MV-4-11 (cell line): ENCODE results near the gene LIPF.
"Not testable (repeated sequence)": the region's sequence is repeated elsewhere in the genome, so short reads cannot be mapped to it uniquely, and the experiment has no call there.

ENCODE experiments used
- DNase-seq: peaks from one replicate; lab custom pipeline; 2025; lab: John Stamatoyannopoulos, UW

LIPF gene, protein sequence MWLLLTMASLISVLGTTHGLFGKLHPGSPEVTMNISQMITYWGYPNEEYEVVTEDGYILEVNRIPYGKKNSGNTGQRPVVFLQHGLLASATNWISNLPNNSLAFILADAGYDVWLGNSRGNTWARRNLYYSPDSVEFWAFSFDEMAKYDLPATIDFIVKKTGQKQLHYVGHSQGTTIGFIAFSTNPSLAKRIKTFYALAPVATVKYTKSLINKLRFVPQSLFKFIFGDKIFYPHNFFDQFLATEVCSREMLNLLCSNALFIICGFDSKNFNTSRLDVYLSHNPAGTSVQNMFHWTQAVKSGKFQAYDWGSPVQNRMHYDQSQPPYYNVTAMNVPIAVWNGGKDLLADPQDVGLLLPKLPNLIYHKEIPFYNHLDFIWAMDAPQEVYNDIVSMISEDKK

GRCh38 chr10:88664142-88664541, at the start of gene LIPF:
Gene LIPF (plus strand): TSS chr10:88664442. CDS start chr10:88667298, 2,856 bp downstream.
- DNase-seq = no peak

DNA sequence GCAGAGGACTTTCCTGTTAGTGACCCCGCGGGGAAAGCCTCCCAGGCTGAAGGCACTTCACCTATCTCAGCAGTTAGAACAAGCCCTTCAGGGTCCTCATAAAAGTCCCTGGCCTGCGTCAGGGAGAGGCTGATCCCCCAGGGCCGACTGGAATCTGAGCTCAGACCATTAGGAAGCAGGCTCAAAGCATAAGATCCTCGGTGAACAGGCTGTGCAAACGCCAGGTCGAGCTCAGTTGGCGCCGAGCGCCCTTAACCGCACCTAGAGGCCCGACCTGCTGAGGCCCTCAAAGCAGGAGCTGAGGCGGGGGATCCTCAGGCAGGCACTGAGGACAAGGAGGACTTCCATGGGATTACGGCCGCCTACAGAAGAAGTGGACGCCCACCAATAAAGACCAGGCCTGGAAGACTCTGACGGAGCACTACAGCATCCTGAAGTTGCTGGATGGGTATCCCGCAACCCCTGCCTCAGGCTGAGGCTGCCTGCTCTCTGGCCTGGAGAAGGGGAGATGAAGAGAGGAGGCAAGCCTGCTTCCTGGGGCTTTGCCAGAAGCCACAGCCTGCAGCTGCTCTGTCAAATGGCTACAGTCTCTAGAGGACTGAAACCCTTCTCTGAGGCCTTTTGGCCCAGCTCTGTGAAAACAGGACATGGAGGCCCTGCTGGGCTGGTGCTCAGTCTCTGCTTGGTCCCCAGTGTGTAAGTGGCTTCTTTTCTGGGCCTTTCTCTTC, 47.8 kb upstream of the LIPF start:
- DNase-seq = no peak

GRCh38 chr10:88617772-88618300, 46.4 kb upstream of the LIPF start:
- DNase-seq = no peak

DNA sequence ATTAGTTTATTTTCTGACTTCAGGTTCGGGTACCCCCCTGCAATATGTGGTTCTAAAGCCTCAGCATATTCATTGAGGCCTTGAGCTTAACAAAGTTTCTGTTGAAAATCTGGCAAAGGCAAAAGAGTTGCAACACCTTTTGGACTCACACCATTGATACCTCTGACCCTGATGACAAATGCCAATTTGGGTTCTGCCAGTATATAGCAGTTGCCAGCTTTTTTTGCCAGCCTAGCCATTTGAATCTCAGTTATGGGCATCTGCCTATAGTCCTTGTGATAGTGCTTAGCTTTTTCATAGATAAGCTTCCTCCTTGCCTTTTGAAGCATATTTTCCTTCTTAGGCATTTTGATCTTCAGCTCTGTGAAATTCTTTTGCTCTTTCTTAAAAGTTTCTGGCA, 45.7 kb upstream of the LIPF start:
- DNase-seq = no peak

DNA sequence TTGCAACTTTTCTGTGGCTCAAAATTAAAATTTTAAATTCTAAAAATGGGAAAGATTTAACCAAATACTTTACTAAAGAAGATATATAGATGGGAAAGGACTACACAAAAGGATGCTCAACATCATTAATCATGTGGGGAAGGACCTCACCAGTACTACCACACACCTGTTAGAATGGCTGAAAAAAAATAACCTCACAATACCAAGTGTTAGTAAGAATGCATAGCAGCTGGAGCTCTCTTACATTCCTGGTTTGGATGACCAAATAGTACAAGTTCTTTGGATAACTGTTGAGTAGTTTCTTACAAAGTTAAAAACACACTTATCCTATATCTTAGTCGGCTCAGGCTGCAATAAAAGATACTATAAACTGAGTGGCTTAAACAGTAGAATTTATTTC, 43.8 kb upstream of the LIPF start:
- no peak for DNase-seq

DNA sequence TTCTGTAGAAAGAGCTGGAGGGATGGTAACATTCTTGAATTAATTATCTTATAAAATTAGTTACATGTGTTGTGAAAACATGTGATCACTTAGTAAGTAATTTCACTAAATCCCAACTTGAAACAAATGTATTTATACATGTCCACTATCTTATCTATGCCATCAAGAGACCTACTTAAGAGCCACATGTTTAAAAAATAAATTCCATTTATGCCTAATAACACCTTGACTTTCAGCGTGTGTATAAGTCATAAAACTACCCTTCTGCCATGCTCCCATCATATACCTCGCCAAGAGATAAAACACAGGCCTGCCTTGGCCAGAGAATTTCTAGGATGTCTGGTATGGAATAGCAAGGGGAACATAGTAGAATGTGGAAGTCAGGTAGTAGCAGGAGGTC, 40.4 kb upstream of the LIPF start:
- no peak for DNase-seq

- DNase-seq = no peak
These were observed 39.4 kb upstream of the LIPF start for GRCh38 chr10:88624840-88625239.

DNA sequence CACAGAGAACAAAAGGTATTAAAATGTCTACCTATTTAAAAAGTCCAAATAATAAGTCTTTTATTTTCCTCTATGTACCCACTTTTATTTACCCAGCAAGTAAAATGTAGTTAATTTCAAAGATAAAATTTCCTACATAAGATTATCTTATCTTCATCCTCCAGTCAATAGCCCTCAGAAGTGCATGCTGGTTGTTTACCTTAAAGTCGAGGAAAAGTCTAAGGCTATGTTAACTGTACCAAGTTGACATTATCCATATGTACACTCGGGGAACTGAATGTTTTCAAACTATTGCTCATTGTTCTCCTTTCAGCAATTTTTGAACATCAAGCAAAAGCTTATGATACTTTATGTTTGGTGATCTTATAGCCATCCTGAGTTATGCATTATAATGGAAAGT, 24.1 kb upstream of the LIPF start:
- no peak for DNase-seq

- no peak for DNase-seq
These were observed 22.0 kb upstream of the LIPF start for GRCh38 chr10:88642209-88642608.

DNA sequence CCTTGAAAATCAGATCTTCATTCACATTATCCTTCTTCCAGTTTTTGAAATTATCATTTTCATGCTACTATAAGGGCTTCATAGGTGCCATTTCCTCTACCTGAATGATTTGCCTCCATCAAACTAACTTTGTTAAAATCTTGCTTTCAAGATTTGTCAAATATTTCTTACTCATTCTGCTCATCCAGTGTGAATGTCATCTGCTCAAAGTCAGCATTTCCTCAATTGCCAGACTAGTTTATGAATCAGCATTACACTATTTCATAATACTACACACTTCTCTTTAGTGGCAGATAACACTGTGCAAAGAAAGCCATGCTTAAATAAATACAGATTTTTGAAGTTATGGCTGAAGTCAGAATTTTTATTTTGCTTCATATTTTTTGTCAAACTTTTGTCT, 21.3 kb upstream of the LIPF start:
- DNase-seq = peak; percentile 73

DNA sequence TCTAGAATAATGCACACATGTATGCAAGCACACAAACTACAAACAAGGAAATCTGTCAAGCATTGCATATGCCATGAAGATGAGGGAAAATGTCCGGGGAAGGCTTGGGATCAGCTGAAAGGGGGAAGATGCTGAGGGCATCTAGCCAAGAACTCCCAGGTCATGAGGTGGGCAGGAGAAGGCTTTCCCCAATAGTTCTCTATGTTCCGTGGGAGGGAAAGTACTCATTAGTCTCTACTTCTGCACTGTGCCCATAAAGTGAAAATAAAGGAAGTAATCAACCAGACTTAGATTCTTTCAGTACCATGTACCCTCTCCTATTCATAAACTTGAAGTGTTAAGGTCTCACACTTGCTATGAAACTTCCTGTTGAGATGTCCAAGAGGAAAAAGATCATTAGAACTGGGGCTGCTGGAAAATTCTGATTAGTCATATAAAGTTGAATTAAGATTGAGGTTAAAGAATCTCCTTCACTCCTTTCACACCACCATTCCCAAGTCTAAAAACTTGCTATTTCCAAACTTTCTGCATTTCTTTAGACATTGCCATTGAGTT, 17.1 kb upstream of the LIPF start:
- DNase-seq = no peak

GRCh38 chr10:88651101-88651551, 13.1 kb upstream of the LIPF start:
- DNase-seq = no peak

GRCh38 chr10:88652616-88653015, 11.6 kb upstream of the LIPF start:
- DNase-seq = no peak

DNA sequence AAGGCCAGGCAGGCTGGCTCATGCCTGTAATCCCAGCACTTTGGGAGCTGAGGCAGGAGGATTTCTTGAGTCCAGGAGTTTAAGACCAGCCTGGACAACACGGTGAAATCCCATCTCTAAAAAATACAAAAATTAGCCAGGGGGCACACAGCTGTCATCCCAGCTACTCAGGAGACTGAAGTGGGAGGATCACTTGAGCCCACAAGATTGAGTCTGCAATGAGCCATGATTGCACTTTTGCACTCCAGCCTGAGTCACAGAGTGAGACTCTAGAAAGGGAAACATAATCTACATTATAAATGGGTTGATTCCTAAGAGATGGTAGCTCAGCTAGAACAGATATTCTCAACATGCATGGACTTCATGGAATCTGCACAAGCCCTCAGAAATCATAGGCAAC, 6.3 kb upstream of the LIPF start:
- DNase-seq = no peak

DNA sequence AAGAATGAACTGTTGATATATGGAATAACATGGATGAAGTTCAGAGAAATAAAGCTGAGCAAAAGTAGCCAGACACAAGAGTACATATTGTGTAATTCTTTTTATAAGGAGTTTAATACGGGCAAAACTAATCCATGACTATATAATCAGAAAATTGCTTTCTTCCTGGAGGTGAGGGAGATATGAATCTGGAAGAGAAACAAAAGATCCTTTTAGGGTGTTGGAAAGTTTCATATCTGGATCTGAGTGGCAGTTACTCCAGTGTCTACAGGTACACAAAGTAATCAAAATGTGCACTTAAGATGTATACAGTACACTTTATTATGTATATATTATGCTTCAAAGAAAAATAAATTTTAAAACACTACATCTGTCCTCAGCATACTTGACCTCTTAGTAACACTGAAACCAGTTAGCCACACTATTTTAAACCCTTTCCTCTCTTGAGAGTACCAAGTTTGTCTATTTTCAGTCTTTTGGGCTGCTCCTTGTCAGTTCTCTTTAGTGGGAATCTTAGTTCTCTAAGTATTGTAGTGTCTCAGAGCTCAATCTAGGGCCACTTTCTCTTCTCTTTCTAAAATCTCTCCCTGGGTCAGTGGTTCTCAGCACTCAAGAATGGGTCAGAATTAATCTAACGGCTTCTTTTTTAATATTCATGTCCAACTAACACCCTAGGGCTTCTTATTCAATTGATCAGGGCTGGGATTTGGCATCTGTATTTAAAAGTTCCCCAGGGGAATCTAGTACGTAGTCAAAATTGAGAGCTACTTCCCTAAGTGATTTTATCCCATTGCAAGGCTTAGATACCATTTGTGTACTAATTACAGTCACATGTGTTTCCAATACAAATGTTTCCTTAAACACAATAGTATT, 4.3 kb upstream of the LIPF start:
- no peak for DNase-seq

DNA sequence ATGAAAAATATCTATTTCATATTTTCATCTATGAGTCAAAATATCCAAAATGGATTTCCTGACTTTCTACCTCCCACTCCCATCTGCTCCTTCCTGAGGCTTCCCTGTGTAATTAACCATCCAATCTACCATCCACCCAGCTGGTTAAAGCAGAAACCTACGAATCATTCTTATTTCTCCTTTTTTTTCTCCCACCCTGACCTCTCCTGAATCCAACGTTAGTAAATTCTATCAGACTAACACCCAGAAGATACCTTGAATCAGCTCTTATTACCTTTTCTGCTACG, 3.7 kb upstream of the LIPF start:
- no peak for DNase-seq

DNA sequence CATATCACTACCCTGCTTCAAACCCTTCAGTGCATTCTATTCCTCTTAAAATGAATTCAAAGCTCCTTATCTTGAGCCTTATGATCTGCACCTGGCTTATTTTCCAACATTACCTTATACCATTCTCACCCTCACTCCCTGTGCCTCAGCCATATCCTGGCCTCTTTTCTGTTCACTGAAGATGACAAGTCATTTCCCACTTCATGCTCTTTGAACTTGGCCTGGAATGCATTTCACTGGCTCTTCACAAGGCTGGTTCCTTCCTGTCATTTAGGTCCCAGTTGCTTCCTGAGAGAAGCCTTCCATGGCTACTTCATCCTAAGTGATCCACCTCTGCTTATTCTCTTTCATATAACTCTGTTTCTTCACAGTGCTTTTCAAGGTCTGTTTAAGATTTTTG, 3.2 kb upstream of the LIPF start:
- no peak for DNase-seq

DNA sequence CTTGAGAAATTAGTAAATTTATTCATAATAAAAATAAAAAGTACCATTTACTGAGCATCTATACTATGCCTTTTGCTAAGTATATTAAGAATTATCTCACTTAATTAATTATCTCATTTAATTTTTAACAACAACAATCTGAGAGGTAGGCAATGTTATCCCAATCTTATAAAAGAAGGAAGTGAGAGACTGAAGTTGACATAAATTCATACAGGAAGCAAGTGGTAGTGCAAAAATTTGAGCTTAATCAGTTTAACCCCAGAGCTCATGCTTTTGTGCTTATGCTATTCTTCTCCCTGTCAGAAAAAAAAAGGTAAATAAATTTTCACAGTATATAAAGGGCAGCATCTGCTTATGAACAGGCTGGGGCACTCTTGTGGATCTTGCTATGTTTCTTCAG, 2.7 kb upstream of the LIPF start:
- peak; percentile 16 for DNase-seq

GRCh38 chr10:88663153-88663552, 1.1 kb upstream of the LIPF start:
- not testable (repeated sequence) for DNase-seq

DNA sequence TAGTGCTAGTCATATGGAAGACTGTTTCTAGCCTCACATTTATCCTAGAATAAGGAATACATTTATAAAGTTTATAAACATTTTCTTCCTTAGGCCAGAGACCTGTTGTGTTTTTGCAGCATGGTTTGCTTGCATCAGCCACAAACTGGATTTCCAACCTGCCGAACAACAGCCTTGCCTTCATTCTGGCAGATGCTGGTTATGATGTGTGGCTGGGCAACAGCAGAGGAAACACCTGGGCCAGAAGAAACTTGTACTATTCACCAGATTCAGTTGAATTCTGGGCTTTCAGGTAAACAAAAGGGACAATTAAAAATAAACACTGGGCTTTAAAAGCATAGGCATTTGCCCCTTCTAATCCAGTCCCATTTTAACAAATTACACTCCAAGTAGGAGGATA, 4.2 kb downstream of the LIPF start:
- no peak for DNase-seq

GRCh38 chr10:88670497-88670896, 6.3 kb downstream of the LIPF start:
- no peak for DNase-seq

DNA sequence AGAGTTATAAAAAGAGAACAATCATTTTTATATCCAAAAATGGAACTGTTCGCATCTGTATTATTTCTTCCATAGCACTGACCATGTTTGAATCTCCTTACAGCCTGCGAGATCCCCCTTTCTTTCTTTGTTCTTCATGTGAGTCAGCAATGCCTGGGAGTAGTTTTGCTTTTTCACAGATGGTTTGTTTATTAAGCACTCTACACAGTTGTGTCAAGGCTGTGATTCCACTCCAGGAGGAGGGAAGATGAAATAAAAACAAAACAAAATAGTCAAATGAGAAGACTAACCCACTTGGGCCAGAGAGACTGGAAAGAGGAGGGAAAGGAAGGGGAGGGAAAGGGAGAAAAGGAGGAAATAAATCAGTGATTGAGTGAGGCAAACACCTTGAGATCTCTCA, 7.8 kb downstream of the LIPF start:
- no peak for DNase-seq
